HG03108 (cell line): ENCODE measurements around the gene NAXD.
"Not testable (repeated sequence)": the region's sequence is repeated elsewhere in the genome, so short reads cannot be mapped to it uniquely, and the experiment has no call there.

Experiments
- ATAC-seq: cut with Tn5 transposase; IDR thresholded peaks from one replicate; pipeline ENCODE4 v1.9.1; 2021; ENCODE audit warnings: moderate library complexity; ENCODE audit not compliant: unreplicated experiment

The NAXD gene

DNA sequence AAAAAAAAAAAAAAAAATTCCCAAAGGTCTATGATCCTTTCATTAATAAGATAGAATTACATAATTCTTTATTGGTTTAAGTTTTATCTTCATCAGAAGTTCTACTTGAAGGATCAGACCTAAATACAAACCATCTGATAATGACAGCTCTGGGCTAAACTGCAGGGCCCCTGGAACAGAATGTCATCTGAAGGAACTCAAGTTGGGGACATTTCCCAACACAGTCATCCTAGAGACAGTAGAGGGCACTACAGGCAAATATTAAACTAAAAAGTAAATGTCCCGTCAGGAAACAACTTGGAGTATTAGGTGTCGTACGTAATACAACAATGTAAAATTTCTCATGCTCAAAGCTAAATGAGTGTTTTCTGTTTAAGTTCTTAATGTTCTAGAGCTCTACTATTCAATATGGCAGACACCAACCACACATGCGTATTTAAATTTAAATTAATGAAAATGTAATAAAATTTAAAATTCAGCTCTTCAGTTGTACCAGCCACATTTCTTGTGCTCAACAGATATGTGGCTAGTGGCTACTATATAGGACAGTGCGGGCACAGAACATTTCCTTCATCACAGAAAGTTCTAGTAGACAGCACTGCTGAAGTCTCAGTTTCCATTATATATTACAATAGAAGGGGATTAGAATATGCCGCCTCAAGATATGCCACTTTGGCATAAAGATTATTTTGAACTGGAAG is 21.8 kb upstream of the NAXD start:
- peak; percentile 92 for ATAC-seq

DNA sequence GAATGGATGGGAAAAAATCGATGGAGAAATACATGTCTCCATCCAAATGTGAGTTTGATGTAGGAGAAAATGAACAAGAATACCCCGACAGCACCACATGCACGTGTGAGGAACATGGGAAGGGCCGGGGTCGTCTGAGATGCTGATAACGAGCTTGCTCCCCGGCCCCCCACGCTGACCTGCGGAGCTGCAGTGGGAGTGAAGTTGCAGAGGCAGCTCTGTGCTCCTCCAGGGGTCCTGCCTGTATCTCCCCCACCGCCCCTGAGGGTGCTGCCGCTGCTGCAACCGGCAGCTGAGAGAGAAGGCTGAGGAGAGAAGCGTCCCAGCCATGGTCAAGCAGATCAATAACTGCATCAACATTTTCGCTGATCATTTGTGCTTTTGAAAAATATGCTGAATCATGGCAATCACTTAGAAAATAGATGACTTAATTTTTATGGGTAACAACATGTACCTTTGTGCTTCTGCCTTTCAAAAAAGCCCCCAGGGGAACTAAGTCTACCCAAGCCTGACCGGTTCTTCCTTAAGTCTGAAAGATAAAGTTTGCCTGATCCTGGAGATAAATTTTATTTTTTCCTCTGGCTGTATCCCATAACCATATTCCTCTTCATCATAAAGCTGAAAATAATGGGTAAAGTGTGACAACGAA is 18.2 kb upstream of the NAXD start:
- no peak for ATAC-seq

DNA sequence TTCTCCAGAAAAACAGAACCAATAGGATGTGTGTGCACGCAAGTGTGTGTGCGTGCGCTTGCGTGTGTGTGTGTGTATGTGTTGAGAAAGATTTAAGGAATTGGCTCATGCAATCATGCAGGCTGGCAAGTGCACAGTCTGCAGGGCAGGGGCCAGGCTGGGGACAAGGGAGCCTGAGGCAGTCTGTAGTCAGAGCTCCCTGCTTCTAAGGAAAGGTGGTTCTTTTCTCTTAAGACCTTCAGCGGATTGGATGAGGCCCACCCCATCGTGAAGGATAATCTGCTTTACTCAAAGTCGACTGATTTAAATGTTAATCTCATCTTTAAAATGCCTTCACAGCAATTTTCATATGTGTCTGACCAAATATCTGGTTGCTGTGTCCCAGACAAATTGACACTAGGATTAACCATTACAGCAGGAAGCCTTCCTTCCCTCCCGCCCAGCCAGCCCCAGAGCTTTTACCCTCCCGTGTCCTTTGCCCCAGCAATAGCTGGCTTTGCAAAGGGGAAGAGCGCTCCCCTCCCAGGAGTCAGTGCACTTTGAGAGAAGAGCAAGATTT is 15.0 kb upstream of the NAXD start:
- ATAC-seq = no peak

DNA sequence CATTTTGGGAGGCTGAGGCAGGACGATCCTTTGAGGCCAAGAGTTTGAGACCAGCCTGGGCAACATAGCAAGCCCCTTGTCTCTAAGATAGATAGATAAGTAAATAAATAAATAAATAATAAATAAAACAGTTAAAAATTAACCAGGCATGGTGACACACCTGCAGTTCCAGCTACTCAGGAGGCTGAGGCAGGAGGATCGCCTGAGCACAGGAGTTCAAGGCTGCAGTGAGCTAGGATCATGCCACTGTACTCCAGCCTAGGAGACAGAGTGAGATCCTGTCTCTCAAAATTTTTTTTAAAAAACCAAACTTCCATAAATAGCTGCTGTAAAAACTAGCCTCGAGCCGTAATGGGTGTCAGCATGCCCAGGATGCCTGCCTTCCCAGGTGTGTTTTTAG is 14.4 kb upstream of the NAXD start:
- ATAC-seq = no peak

DNA sequence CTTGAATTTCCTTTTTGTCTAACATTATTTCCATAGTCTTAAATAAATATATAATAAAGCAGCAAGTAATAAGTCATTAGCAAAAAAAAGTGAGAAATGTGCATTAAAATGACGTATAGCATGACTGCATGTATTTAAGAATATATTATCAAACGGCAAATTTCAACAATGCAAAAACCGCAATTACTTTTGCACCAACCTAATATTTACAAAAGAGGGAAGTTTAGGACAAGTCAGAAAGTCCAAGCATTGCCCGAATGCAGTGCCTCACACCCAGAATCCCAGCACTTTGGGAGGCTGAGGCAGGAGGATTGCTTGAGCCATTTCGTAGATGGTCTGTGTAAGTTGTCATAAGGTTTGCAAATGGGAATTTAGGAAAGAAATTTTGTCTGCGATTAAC is 10.2 kb upstream of the NAXD start:
- ATAC-seq = no peak

DNA sequence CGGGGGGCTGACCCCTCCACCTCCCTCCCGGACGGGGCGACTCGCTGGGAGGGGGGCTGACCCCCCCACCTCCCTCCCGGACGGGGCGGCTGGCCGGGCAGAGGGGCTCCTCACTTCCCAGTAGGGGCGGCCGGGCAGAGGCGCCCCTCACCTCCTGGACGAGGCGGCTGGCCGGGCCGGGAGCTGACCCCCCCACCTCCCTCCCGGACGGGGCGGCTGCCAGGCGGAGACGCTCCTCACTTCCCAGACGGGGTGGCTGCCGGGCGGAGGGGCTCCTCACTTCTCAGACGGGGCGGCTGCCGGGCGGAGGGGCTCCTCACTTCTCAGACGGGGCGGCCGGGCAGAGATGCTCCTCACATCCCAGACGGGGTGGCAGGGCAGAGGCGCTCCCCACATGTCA is 9.1 kb upstream of the NAXD start:
- not testable (repeated sequence) for ATAC-seq

DNA sequence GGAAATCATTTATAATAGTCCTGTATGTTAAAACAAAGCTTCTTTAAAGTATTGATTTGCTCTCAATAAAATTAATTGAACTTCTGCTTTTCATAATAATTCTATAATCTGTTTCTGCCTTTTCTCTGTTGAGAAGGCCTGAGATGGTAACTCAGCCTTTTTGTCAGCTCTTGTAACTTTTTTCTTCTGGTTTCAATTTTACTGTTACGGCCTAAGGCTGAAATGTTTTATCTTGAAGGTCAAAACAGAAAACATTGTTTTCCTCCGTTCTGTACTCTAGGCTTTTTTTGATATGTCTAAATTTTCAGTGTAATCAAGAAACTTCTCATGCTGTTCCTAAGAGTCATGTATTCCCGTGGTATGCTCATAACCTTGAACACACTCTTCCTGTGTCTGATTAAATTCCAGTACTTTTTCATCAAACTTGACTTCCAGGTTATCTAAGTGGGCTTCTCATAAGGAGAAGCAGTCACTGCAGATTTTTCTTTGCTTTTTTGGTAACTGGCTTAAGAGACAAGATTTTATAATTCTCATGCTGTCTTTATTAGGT is 7.6 kb upstream of the NAXD start:
- no peak for ATAC-seq

DNA sequence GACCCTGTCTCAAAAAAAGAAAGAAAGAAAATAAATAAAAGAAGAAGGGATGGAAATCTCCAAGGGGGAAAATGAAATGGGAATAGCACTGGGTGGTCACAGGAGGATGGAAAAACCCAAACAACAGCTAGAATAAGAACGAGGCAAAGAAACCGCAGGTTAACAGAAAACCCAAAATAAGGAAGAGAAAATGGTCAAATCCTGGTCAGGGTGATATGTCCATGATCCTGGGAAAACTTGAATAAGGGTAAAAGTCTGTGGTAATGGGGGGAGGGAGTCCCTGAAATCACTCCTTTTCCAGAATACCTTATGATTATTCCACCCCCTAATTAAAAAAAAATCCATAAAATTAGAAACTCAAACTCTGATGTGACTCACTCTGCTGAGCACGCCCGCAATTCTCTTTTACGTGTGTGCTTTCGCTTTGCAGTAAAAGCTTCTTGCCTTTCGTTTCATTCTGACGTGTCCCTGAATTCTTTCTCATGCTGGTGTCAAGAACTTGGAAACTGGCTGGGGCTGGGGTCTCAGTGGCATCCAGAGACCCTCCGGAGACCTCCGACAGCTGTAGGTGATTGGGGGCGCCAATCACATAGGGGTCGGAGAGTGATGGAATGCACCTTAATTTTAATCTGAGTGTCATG is 4.3 kb upstream of the NAXD start:
- peak; percentile 43 for ATAC-seq

DNA sequence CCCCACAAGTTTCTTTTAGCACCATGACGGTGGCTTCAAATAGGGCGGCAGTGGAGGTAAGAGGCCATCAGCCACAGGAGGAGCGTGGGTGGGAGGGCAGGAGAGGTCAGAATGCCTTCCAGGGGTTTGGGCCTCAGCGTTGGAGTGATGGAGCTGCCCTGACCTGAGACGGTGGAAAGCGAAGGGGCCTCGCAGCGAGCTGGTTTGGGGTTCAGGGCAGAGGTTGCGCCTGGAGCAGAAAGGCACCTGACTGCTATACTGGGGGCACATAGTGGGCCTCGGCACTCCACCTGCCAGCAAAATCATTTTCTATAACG is 382 bp upstream of the NAXD start:
- ATAC-seq = no peak

DNA sequence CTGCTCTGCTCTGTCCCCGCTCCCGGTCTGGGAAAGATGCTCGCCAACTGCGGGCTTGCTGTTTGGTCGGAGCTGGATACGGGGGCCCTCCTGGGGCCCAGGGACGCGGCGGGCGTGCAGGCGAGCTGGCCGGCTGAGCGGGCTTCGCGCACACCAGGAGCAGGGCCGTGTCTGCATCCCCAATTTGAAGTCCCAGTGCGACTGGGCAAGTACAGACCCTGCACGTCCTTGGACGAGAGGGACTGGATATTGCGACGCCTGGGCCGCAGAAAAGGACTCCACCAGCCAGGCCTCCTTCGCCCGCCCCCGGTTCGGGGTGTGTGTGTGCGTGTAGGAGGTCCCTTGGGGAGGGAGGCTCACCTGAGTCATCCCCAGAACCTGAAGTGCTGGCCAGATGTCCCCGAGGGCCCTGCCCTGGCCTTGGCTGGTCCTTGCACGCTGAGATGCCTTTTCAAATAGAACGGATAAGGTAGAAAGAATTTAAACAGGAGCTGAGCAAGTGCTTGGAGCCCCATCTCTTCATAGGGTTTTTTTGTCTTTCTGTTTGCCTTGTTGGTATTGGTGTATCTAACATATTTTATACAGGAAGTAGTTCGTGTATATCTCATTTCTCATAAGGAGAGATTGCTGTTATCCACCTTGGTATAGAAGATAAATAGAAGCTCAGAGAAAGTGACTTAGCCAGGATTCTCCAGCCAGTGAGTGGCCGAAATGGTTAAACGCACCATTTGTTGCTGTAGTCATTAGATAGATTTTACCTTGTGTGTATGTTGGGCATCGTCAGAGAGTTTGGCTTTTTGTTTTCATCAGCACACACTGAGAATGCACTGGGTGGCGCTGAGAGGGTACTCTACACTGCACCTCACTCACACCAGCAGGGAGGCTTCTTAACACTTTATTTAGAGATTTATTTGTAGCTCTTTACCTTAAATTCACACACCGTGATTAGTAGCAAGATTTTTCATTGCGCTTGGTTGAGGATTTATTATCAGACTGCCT is 1.1 kb downstream of the NAXD start:
- ATAC-seq = peak; percentile 59

DNA sequence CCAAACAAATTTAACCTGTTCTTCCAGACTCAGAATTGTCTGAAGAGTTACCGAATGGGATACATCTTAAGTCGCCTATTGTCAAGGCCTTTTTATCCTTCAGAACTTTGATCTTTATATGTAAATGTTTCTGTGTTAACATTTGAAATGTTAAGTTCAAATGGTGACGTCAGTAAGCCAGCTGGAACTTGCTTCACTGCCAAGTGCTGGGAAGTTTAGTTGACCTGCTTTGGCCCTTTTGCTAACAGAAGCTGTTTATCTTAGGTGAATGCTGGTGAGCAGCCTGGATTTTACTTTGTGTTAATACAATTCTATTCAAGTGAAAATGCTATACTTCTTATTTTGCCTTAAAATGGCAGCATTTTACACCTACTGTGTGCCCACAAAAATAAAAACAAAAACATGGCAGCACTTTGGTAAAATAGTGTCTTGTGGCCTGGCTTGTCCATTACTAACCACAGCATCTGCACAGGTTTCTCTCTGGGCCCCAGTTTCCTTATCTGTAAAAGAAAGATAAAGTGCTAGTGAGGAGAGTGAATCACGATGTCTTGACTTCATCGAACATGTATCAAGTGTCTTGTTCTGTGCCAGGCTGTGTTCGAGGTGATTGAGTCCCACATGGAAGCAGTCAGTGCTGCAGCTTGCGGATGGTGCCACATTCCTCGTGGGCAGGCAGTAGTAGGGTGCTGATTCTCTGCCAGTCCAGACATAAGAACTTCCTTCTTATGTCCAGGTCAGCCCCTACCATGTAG is 2.2 kb downstream of the NAXD start:
- ATAC-seq = no peak

DNA sequence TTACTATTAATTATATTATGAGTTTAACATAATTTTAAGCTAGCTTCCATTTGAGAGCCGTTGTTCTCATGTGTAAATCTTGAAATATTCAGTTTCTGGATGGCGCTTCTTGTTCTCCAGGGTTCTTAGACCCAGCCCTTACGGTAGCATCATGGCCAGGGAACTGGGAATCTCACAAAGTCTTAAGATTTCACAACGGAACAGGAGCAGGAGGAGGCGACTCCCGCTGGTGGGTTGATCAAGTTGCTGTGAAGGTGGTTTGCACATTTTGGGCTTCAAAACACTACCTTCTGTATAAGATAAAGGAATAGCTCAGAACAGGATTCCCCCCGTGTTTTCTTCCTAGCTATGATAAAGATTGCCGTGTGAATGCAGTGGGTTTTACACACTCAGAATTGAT is 2.8 kb downstream of the NAXD start:
- ATAC-seq = no peak

DNA sequence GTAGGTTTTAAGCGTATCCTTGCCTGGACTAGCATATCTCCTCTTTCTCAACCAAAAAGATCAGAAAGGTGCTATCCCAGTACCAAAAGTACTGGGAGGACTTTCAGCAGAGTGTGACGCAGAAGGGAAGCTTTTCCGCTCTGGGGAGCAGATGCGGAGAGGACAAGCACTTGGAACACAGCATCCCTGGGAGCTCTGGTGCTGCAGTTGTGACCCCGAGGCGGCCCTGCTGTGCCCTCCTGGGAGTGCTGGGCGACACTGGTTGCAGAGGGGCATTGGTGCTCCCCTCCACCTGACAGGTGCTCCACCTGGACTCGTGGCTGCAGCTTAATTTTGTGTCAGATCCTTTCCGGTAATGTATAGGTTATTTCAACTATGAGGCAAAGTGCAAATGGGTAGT is 3.4 kb downstream of the NAXD start:
- no peak for ATAC-seq

DNA sequence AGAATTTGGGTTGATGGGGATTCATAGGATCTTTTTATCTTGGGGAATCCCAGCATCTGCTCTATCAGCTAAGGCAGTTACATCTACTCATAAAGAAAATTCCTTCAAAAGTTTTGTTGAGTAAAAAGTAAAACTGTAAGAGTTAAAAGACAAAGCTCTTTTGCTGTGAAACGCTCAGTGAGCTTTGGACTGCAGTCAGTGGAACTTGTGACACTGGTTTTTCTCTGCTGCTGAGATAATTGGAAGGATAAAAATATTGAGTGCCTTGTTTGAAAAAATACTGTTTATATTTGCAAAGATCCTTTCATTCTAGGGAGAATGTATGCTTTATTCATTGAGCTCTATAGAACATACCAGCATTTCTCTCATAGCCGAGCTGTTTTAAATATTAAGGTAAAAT is 5.3 kb downstream of the NAXD start:
- ATAC-seq = no peak

DNA sequence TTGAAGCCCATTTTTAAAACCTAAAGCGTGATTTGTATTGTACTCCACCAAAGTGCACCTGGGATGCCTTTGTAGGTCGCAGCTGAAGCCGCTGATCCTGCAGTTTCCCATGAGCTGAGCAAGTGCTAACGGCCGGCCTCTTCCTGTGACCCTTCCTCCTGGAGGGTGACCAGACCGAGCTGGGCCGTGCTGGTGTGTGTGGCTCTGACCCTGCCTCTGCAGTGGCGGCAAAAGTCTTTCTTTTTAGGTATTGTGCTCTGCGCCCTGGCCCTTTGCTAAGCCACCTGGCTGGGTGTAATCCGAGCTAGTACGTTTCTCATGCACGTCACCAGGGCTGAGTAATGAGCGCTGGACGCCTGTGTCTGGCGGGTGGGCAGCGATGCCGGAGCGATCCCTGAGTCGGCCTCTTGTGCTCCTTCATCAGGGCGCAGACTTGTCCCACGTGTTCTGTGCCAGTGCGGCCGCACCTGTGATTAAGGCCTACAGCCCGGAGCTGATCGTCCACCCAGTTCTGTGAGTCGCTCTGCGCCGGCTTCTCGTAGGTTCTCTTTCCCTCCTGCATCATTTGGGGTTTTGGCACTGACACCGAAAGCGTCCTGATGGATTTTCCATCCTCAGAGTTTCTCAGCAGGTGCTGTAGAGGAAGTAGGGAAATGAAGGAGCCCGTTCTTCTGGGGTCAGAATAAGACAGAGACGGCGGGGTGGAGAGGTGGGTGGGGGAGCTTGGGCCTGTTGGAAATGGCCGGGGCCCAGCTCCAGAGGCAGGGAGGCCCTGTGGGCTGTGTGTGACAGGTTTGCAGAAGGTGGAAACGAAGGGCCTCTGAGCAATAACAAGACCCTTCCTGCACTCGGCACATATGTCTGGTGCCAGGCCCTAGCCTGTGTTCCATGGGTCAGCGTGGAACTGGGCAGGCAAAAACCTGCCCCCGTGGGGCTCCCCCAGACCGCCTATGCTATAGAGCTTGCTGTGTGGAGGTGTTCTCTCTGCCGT is 9.7 kb downstream of the NAXD start:
- ATAC-seq = no peak

DNA sequence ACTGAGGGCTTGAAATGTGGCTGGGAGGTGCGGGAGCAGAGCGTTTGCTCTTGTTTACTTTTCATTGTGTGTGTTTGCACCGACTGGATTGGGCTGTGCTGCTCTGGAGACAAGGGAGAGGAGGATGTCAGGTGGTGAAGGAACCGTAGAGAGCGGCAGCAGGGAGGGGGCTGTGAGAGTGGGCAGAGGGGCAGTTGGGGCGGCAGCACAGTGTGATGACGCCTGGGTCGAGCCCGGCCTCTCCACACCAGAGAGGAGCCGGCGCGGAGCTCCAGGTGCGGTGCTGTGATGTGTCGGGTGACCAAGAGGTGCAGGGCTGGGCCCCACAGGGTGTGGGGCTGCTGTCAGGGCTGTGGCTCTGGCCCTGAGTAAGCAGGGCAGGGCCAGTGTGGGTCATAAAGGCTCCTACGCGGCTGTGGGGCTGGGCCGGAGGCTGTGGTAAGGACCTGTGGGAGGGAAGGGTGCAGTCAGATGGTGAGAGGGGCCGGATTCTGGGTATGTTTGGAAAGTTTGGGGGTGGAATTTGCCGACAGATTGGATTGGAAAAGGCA is 10.5 kb downstream of the NAXD start:
- no peak for ATAC-seq

DNA sequence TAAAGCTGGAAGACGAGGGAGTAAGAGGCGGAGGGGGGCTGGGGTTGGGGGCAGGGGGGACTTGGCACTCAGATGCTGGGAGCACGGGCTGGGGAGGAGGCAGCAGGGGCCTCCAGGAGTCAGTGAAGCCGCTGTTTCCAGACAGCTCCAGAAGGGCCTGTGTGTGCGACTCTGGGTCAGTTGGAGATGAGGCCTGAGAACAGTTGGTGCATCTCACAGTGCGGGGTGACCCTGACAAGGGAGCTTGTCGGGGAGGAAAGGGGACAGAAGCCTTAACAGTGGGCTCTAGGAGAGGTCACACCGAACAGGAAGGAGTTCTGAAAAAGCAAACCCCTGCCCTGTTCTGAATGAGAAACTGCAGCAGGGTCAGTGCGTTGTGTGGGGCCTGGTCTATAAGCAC is 11.2 kb downstream of the NAXD start:
- ATAC-seq = no peak

DNA sequence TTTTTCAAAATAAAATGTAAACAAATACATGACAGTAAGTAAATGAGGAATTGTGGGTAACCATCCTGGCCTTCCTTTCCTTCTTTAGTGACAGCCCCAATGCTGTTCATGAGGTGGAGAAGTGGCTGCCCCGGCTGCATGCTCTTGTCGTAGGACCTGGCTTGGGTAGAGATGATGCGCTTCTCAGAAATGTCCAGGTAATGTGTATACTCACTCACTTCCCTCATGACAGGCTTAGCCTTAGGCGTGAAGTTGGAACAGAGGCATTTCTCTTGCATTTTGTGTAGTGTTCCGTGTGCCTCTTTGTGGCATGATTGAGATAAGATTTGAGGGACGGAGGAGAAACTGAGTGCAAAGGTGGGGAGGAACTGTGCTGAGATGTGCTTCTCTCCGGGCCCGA is 12.0 kb downstream of the NAXD start:
- no peak for ATAC-seq
